Measurements from ENCODE around the gene GPR137. TPM values are rescaled to one million over a fixed set of nuclear protein-coding genes. Genes with fewer than 3 reads are reported as not detected.

The GPR137 gene
- total and polyA plus RNA-seq, 9 of the 15 experiments (the other 6 are each of a cell fraction or from before 2014, with no cell fraction given), result 0.32 to 26.7 (median 10.7) TPM

DNA sequence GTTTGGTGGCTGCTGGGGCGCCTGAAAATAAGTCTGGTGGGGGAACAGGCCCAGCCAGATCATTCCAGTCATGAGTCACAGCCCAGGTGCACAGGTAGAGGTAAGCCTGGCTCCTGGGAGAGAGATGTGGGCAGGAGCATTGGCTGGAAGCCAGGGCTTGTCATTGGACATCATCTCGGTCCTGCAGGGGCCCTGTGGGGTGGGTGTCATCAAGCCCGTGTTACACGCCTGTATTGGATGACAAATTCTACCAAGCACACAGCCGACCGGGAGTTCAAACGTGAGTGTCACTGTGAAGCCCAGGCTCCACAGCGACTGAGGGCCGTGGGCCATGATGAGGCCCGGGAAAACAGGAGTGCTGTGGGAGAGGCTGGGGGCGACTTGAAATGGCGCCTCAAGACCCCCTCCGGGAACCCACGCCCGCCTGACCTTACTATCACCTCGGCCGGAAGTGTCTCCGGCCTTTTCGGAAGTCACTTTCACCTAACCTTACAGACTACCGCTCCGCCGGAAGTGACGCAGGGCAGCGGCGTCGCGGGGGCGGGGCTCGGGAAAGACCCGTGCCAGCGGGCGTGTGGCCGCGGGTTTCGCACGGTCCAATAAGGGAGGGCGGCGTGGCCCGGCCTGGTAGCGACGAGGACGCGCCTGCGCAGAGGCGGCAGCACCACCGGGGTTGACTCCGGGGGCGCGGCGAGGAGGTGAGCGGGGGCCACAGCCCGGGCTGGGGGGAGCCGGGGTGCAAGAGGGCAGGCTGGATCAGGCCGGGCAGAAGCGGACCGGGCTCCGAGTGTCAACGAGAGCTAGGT, 45.0 kb upstream of the GPR137 start, which contains the start of gene FKBP2 (continued):
- TF ChIP-seq, protein P1, sequence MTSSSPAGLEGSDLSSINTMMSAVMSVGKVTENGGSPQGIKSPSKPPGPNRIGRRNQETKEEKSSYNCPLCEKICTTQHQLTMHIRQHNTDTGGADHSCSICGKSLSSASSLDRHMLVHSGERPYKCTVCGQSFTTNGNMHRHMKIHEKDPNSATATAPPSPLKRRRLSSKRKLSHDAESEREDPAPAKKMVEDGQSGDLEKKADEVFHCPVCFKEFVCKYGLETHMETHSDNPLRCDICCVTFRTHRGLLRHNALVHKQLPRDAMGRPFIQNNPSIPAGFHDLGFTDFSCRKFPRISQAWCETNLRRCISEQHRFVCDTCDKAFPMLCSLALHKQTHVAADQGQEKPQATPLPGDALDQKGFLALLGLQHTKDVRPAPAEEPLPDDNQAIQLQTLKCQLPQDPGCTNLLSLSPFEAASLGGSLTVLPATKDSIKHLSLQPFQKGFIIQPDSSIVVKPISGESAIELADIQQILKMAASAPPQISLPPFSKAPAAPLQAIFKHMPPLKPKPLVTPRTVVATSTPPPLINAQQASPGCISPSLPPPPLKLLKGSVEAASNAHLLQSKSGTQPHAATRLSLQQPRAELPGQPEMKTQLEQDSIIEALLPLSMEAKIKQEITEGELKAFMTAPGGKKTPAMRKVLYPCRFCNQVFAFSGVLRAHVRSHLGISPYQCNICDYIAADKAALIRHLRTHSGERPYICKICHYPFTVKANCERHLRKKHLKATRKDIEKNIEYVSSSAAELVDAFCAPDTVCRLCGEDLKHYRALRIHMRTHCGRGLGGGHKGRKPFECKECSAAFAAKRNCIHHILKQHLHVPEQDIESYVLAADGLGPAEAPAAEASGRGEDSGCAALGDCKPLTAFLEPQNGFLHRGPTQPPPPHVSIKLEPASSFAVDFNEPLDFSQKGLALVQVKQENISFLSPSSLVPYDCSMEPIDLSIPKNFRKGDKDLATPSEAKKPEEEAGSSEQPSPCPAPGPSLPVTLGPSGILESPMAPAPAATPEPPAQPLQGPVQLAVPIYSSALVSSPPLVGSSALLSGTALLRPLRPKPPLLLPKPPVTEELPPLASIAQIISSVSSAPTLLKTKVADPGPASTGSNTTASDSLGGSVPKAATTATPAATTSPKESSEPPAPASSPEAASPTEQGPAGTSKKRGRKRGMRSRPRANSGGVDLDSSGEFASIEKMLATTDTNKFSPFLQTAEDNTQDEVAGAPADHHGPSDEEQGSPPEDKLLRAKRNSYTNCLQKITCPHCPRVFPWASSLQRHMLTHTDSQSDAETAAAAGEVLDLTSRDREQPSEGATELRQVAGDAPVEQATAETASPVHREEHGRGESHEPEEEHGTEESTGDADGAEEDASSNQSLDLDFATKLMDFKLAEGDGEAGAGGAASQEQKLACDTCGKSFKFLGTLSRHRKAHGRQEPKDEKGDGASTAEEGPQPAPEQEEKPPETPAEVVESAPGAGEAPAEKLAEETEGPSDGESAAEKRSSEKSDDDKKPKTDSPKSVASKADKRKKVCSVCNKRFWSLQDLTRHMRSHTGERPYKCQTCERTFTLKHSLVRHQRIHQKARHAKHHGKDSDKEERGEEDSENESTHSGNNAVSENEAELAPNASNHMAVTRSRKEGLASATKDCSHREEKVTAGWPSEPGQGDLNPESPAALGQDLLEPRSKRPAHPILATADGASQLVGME (CRISPR knock-in tag; IDR thresholded peaks at IDR 0.05), result peak; percentile 70; the same call in 1 of the 2 replicates
- TF ChIP-seq, protein P2, sequence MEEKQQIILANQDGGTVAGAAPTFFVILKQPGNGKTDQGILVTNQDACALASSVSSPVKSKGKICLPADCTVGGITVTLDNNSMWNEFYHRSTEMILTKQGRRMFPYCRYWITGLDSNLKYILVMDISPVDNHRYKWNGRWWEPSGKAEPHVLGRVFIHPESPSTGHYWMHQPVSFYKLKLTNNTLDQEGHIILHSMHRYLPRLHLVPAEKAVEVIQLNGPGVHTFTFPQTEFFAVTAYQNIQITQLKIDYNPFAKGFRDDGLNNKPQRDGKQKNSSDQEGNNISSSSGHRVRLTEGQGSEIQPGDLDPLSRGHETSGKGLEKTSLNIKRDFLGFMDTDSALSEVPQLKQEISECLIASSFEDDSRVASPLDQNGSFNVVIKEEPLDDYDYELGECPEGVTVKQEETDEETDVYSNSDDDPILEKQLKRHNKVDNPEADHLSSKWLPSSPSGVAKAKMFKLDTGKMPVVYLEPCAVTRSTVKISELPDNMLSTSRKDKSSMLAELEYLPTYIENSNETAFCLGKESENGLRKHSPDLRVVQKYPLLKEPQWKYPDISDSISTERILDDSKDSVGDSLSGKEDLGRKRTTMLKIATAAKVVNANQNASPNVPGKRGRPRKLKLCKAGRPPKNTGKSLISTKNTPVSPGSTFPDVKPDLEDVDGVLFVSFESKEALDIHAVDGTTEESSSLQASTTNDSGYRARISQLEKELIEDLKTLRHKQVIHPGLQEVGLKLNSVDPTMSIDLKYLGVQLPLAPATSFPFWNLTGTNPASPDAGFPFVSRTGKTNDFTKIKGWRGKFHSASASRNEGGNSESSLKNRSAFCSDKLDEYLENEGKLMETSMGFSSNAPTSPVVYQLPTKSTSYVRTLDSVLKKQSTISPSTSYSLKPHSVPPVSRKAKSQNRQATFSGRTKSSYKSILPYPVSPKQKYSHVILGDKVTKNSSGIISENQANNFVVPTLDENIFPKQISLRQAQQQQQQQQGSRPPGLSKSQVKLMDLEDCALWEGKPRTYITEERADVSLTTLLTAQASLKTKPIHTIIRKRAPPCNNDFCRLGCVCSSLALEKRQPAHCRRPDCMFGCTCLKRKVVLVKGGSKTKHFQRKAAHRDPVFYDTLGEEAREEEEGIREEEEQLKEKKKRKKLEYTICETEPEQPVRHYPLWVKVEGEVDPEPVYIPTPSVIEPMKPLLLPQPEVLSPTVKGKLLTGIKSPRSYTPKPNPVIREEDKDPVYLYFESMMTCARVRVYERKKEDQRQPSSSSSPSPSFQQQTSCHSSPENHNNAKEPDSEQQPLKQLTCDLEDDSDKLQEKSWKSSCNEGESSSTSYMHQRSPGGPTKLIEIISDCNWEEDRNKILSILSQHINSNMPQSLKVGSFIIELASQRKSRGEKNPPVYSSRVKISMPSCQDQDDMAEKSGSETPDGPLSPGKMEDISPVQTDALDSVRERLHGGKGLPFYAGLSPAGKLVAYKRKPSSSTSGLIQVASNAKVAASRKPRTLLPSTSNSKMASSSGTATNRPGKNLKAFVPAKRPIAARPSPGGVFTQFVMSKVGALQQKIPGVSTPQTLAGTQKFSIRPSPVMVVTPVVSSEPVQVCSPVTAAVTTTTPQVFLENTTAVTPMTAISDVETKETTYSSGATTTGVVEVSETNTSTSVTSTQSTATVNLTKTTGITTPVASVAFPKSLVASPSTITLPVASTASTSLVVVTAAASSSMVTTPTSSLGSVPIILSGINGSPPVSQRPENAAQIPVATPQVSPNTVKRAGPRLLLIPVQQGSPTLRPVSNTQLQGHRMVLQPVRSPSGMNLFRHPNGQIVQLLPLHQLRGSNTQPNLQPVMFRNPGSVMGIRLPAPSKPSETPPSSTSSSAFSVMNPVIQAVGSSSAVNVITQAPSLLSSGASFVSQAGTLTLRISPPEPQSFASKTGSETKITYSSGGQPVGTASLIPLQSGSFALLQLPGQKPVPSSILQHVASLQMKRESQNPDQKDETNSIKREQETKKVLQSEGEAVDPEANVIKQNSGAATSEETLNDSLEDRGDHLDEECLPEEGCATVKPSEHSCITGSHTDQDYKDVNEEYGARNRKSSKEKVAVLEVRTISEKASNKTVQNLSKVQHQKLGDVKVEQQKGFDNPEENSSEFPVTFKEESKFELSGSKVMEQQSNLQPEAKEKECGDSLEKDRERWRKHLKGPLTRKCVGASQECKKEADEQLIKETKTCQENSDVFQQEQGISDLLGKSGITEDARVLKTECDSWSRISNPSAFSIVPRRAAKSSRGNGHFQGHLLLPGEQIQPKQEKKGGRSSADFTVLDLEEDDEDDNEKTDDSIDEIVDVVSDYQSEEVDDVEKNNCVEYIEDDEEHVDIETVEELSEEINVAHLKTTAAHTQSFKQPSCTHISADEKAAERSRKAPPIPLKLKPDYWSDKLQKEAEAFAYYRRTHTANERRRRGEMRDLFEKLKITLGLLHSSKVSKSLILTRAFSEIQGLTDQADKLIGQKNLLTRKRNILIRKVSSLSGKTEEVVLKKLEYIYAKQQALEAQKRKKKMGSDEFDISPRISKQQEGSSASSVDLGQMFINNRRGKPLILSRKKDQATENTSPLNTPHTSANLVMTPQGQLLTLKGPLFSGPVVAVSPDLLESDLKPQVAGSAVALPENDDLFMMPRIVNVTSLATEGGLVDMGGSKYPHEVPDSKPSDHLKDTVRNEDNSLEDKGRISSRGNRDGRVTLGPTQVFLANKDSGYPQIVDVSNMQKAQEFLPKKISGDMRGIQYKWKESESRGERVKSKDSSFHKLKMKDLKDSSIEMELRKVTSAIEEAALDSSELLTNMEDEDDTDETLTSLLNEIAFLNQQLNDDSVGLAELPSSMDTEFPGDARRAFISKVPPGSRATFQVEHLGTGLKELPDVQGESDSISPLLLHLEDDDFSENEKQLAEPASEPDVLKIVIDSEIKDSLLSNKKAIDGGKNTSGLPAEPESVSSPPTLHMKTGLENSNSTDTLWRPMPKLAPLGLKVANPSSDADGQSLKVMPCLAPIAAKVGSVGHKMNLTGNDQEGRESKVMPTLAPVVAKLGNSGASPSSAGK (IDR thresholded peaks at IDR 0.05), result no peak
- TF ChIP-seq POLR2B (IDR thresholded peaks at IDR 0.05; ENCODE audit: low read depth, partially characterized antibody) (peak; percentile 96), HNRNPLL (IDR thresholded peaks at IDR 0.05; ENCODE audit: low read depth, low read length, poor library complexity, severe bottlenecking) (peak; percentile 57), ZNF280B (CRISPR knock-in tag; IDR thresholded peaks at IDR 0.05) (no peak), HES1 (IDR thresholded peaks at IDR 0.05; ENCODE audit: low read depth) (peak; percentile 75; the same call in 1 of the 2 replicates)
